Panc1 (cell line): ENCODE measurements around the gene NOVA1. TPM values are rescaled to one million over a fixed set of nuclear protein-coding genes. Genes with fewer than 3 reads are reported as not detected.

Source experiments
- ATAC-seq: fragments of 200-7000 bp; cut with Tn5 transposase; 2 replicates; pipeline ENCODE4 v1.9.1; 2020; ENCODE audit warnings: mild to moderate bottlenecking, moderate library complexity
- BruUV-seq: library from RNA; stranded (reverse); fragments of 400-500 nt; replicated peaks from 2 replicates; lab custom pipeline; 2021; lab: Mats Ljungman, UMichigan
- CTCF ChIA-PET: fragments of 300-600 bp; sonication (Branson Sonifier 250); formaldehyde crosslinking; loops from one replicate; lab custom pipeline; 2022; ENCODE audit warnings: antibody characterized with exemption; lab: Charles Lee
- POLR2A ChIA-PET: fragments of 300-600 bp; sonication (Branson Sonifier 250); formaldehyde crosslinking; loops from one replicate; lab custom pipeline; 2022; ENCODE audit warnings: antibody characterized with exemption; lab: Charles Lee
- DNase-seq: peaks from one replicate; pipeline ENCODE4 v3.0.0-alpha.2; 2010; ENCODE audit warnings: low read depth, low spot score
- H3K27ac ChIP-seq: 2 replicates; pipeline ENCODE4 v1.5.1; 2011; ENCODE audit warnings: mild to moderate bottlenecking, low read length, inconsistent platforms
- H3K27me3 ChIP-seq: fragments of 200-500 bp; sonication (Bioruptor generic); 2 replicates; pipeline ENCODE4 v1.6.0; 2014; ENCODE audit warnings: low read length, inconsistent platforms; ENCODE audit not compliant: control insufficient read depth, insufficient read depth
- H3K36me3 ChIP-seq: fragments of 200-500 bp; sonication (Bioruptor generic); 2 replicates; pipeline ENCODE4 v1.5.1; 2014; ENCODE audit warnings: inconsistent platforms, mild to moderate bottlenecking, low read length, moderate library complexity; ENCODE audit not compliant: control insufficient read depth, insufficient read depth
- H3K4me1 ChIP-seq: 2 replicates; pipeline ENCODE4 v1.5.1; 2011; ENCODE audit warnings: inconsistent platforms, mild to moderate bottlenecking, low read length, moderate library complexity; ENCODE audit not compliant: control insufficient read depth, insufficient read depth
- H3K4me3 ChIP-seq, 2 experiments: 2 replicates each; pipeline ENCODE4 v1.5.1; 2011 to 2012; ENCODE audit warnings: low read depth in 2 of 2, low read length in 2 of 2, mild to moderate bottlenecking in 2 of 2, inconsistent platforms in 1 of 2, moderate library complexity in 1 of 2
- H3K9me3 ChIP-seq: fragments of 200-500 bp; sonication (Bioruptor generic); 2 replicates; pipeline ENCODE4 v1.5.1; 2014; ENCODE audit warnings: low read depth, mild to moderate bottlenecking, inconsistent platforms, low read length, moderate library complexity; ENCODE audit not compliant: control insufficient read depth, insufficient read depth
- CTCF ChIP-seq: fragments of 450-650 bp; IDR thresholded peaks from 2 replicates; pipeline ENCODE4 v1.5.1; 2017; ENCODE audit warnings: mild to moderate bottlenecking
- POLR2AphosphoS5 ChIP-seq: IDR thresholded peaks from 2 replicates; pipeline ENCODE4 v1.6.1; 2012; ENCODE audit warnings: mild to moderate bottlenecking, low read depth, low read length, moderate library complexity
- REST ChIP-seq, 2 experiments: IDR thresholded peaks; 2 replicates each; pipeline ENCODE4 v1.6.1; 2011 to 2012; ENCODE audit warnings: low read depth in 2 of 2, control low read depth in 1 of 2, low read length in 1 of 2, mild to moderate bottlenecking in 1 of 2, moderate library complexity in 1 of 2; ENCODE audit not compliant: insufficient read depth in 1 of 2
- SIN3A ChIP-seq: IDR thresholded peaks from 2 replicates; pipeline ENCODE4 v1.6.1; 2012; ENCODE audit warnings: low read depth, mild to moderate bottlenecking, low read length, moderate library complexity, borderline replicate concordance; ENCODE audit not compliant: insufficient read depth
- TCF7L2 ChIP-seq: IDR thresholded peaks from 2 replicates; pipeline ENCODE4 v1.6.1; 2011; ENCODE audit warnings: mild to moderate bottlenecking, low read depth, low read length, inconsistent platforms
- in situ Hi-C: cut with HindIII; loops from 2 replicates; pipeline ENCODE4 v1.10.0; 2016; ENCODE audit warnings: low sequenced_read_pairs, low pct_unique_long_range_greater_than_20kb
- intact Hi-C: fragments of 100-400 bp; cut with micrococcal nuclease; formaldehyde crosslinking; loops from one replicate; pipeline ENCODE4 v1.10.0; 2022; ENCODE audit not compliant: unreplicated experiment
- total RNA-seq: library from RNA; stranded (reverse); gene quantifications from one replicate; pipeline ENCODE4 v1.2.1, GENCODE V29; 2021; ENCODE audit not compliant: unreplicated experiment

The NOVA1 gene
- total RNA-seq, 1 experiment from 2014 or later, result not detected

GRCh38 chr14:26531894-26532293 is 65.9 kb downstream of the NOVA1 start:
- H3K36me3 ChIP-seq, result no peaks in the 10 kb centered on the region
- H3K9me3 ChIP-seq, result no peaks in the 10 kb centered on the region
- in situ Hi-C loops (no loop called here), intact Hi-C loops (no loop called here)
- H3K27me3 ChIP-seq, result no peaks in the 10 kb centered on the region
- DNase-seq, result no peak
- POLR2A ChIA-PET, result no interaction called here
- H3K4me3 ChIP-seq, result no peak overlapping the region
- no peaks in the 10 kb centered on the region for H3K4me1 ChIP-seq
- TF ChIP-seq REST (IDR thresholded peaks at IDR 0.05; ENCODE audit: insufficient read depth in 1 of 2, low read depth in 2 of 2, low read length in 1 of 2) (no peak), POLR2AphosphoS5 (no peak), SIN3A (no peak), TCF7L2 (no peak), CTCF (no peak)
- BruUV-seq, result no TSS peak
- CTCF ChIA-PET, result no interaction called here
- no peak for ATAC-seq
- no peak overlapping the region for H3K27ac ChIP-seq

- H3K27me3 ChIP-seq, result no peaks in the 10 kb centered on the region
- BruUV-seq, result no TSS peak
- TF ChIP-seq TCF7L2 (no peak), POLR2AphosphoS5 (no peak), REST (IDR thresholded peaks at IDR 0.05; ENCODE audit: insufficient read depth in 1 of 2, low read depth in 2 of 2, low read length in 1 of 2) (no peak), SIN3A (no peak), CTCF (no peak)
- H3K4me1 ChIP-seq, result no peaks in the 10 kb centered on the region
- intact Hi-C loops (no loop called here), in situ Hi-C loops (no loop called here)
- ChIA-PET POLR2A (no interaction called here), CTCF (no interaction called here)
- no peak overlapping the region for H3K27ac ChIP-seq
- ATAC-seq (no peak), DNase-seq (no peak)
- H3K9me3 ChIP-seq, result no peaks in the 10 kb centered on the region
- H3K4me3 ChIP-seq, result no peak overlapping the region
- H3K36me3 ChIP-seq, result no peaks in the 10 kb centered on the region
Measured at GRCh38 chr14:26528415-26529182, 69.2 kb downstream of the NOVA1 start.
